Measurements from ENCODE around the gene BRD1.

DNA sequence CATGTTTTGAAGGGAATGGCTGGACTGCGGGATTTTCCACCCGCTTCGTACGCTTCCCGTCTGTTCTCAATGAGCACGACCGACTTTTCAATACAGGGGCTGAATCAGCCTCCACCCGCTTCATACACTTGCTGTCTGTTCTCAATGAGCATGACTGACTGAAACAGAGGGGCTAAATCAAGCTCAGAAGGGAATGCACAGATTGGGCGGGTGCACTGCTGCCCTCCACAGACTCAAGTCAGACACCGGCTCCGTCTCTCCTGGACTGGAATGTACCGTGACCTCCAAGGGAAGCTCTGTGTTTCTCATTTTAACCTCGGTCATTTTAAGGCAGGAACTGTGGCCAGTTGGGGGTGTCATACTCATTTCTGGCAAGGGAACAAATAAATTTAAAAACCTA, 48.5 kb downstream of the BRD1 start:
- TF ChIP-seq, protein P1, sequence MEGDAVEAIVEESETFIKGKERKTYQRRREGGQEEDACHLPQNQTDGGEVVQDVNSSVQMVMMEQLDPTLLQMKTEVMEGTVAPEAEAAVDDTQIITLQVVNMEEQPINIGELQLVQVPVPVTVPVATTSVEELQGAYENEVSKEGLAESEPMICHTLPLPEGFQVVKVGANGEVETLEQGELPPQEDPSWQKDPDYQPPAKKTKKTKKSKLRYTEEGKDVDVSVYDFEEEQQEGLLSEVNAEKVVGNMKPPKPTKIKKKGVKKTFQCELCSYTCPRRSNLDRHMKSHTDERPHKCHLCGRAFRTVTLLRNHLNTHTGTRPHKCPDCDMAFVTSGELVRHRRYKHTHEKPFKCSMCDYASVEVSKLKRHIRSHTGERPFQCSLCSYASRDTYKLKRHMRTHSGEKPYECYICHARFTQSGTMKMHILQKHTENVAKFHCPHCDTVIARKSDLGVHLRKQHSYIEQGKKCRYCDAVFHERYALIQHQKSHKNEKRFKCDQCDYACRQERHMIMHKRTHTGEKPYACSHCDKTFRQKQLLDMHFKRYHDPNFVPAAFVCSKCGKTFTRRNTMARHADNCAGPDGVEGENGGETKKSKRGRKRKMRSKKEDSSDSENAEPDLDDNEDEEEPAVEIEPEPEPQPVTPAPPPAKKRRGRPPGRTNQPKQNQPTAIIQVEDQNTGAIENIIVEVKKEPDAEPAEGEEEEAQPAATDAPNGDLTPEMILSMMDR (IDR thresholded peaks at IDR 0.05): no peak
- TF ChIP-seq POLR2A (IDR thresholded peaks at IDR 0.05) (no peak), EP300 (IDR thresholded peaks at IDR 0.05) (no peak)
